DMS79 treated with DMSO at 0.1 percent for 48 hours (cell line): ENCODE data around the gene IBTK.
A peak's percentile ranks its signal among the peaks of the same experiment; 100 is the strongest.
"Not testable (repeated sequence)": the region's sequence is repeated elsewhere in the genome, so short reads cannot be mapped to it uniquely, and the experiment has no call there.

ENCODE experiments used
- DNase-seq: peaks from one replicate; lab custom pipeline; 2025; lab: John Stamatoyannopoulos, UW

Gene IBTK

GRCh38 chr6:82247505-82248272 is at the start of gene IBTK:
Gene IBTK (minus strand): TSS chr6:82247744. CDS start chr6:82240486, 7,258 bp downstream.
- DNase-seq, result peak; percentile 88

GRCh38 chr6:82283771-82284410 is 36.3 kb upstream of the IBTK start:
- DNase-seq, result no peak

GRCh38 chr6:82281550-82281949 is 34.0 kb upstream of the IBTK start:
- DNase-seq, result not testable (repeated sequence)

- no peak for DNase-seq
These were observed 30.1 kb upstream of the IBTK start for GRCh38 chr6:82277686-82278085.

- DNase-seq, result no peak
These were observed 28.1 kb upstream of the IBTK start for GRCh38 chr6:82275686-82276085.

- DNase-seq, result no peak
These were observed 25.8 kb upstream of the IBTK start for GRCh38 chr6:82273295-82273694.

- peak; percentile 61 for DNase-seq
These were observed 23.5 kb upstream of the IBTK start for GRCh38 chr6:82270881-82271635.

GRCh38 chr6:82268301-82268846 is 20.8 kb upstream of the IBTK start:
- DNase-seq, result no peak

- DNase-seq, result no peak
These were observed 17.3 kb upstream of the IBTK start for GRCh38 chr6:82264824-82265223.

- DNase-seq, result no peak
These were observed 16.8 kb upstream of the IBTK start for GRCh38 chr6:82264321-82264720.

GRCh38 chr6:82263916-82264315 is 16.4 kb upstream of the IBTK start:
- DNase-seq, result no peak

- peak; percentile 20 for DNase-seq
These were observed 13.6 kb upstream of the IBTK start for GRCh38 chr6:82260997-82261732.

GRCh38 chr6:82259389-82259788 is 11.8 kb upstream of the IBTK start:
- DNase-seq, result no peak

GRCh38 chr6:82257088-82257774 is 9.7 kb upstream of the IBTK start:
- DNase-seq, result no peak

GRCh38 chr6:82254722-82255121 is 7.2 kb upstream of the IBTK start:
- not testable (repeated sequence) for DNase-seq

- no peak for DNase-seq
These were observed 4.4 kb upstream of the IBTK start for GRCh38 chr6:82251942-82252341.

GRCh38 chr6:82249381-82250253 is 2.1 kb upstream of the IBTK start:
- no peak for DNase-seq

- DNase-seq, result peak; percentile 62
These were observed 760 bp upstream of the IBTK start for GRCh38 chr6:82248273-82248735.

GRCh38 chr6:82246802-82247504 is 591 bp downstream of the IBTK start:
- DNase-seq, result peak; percentile 68
